SW480 (cell line): ENCODE measurements around the gene VASH1.

ENCODE experiments used
- DNase-seq: peaks from one replicate; pipeline ENCODE4 v3.0.0-alpha.2; 2016; ENCODE audit warnings: low spot score

The VASH1 gene

DNA sequence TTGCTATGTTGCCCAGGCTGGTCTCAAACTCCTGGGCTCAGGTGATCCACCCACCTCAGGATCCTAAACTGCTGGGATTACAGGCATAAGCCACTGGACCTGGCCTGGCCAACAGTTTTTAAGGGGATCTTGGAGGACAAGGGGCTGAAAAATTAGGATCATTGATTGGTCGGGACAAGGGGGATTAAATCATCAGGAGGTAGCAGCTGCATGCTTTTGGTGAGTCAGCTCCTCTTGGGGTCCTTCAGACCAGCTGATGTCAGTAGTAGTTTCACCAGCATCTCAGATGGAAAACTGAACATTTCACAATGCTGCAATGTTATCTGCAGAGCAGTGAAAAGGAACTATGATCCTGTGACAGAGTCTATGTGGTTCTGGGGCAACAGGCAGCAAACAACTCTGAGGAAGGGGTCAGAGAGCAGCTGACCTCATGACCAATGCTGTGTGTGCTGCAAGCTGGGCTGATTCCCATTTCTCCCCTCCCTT is 71.3 kb downstream of the VASH1 start:
- no peak for DNase-seq
